IPS-NIHi7 (cell line): Measurements from ENCODE around the gene SNX20.

Experiments used
- DNase-seq: peaks from one replicate; pipeline ENCODE4 v3.0.0; 2012; ENCODE audit warnings: mixed read lengths; ENCODE audit errors: extremely low spot score

SNX20 gene

DNA sequence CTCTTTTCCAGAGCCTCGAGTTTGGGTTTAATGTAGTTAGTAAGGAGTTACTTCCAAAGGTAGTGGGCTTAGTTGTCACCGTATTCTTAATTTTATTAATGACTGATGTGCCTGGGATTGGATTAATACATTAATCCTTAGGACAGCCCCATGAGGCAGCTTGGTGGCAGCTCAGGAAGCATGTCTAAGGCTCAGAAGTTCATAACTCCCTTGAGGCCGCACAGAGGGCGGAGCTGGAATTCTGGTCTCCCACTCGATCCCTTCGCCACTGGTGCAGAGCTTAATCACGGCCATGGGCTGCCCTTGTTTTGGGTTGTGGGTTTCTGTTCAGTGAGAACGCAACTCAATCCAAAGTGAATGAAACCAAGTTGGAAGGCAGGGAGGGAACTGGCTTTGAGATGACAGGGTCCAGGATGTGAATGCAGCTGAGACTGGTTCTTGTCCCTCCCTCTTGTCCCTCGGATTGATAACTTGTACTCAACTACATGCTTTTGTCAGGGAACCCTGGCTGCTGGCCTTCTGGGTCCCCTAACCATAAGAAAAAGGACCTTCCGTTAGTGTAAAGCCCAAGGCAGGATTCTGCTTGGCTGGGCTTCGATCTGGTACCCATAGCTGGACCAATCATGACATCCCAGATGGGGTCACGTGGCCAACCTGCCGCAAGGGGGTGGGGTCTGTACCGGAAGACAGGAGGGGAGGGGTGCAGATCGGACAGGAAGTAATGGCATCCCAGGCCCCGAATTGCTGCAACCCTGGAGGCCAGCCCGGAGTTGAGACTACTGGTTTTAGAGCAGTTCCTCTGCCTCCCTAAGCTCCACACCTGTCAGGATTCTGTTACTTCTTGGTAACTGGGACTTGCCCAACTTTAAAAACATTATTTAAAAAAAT is 45.4 kb downstream of the SNX20 start:
- DNase-seq = peak; percentile 65

DNA sequence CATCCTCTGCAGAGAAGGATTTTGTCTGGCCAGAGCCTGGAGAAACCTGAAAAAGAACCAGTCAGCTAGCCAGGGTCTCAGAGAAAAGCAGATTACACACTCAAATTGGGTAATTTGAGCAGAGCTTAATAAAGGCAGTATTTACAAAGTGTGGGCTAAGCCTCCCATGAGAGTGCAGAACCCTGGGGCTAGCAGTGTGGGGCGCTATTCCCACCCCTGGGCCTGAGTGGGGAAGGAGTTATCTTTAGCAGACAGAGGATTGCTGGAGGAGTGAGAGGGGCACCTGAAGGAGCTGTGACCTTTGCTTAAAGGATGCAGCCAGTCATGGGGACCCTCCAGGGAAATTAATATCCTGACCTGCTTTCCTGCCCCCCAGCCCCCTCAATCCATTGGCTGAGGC is 46.2 kb downstream of the SNX20 start:
- no peak for DNase-seq

DNA sequence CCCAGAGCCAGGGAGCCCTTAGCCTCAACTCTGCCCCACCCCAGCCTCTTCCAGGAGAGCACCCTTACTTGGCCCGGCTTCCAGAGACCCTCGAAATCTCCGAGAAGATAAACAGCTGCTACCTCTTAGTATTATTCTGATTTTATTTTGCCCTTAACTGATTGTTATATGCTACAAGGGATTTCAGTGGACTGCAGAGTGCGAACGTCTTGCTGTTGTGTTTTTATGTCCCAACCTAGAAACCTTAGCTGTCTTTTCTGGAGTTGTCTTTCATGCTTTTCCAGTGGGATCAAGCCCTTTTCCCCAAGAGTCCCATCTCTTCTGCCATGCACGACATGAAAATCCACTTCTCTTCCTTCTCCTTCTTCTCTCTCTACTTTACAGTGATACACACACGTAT is 47.0 kb downstream of the SNX20 start:
- no peak for DNase-seq

DNA sequence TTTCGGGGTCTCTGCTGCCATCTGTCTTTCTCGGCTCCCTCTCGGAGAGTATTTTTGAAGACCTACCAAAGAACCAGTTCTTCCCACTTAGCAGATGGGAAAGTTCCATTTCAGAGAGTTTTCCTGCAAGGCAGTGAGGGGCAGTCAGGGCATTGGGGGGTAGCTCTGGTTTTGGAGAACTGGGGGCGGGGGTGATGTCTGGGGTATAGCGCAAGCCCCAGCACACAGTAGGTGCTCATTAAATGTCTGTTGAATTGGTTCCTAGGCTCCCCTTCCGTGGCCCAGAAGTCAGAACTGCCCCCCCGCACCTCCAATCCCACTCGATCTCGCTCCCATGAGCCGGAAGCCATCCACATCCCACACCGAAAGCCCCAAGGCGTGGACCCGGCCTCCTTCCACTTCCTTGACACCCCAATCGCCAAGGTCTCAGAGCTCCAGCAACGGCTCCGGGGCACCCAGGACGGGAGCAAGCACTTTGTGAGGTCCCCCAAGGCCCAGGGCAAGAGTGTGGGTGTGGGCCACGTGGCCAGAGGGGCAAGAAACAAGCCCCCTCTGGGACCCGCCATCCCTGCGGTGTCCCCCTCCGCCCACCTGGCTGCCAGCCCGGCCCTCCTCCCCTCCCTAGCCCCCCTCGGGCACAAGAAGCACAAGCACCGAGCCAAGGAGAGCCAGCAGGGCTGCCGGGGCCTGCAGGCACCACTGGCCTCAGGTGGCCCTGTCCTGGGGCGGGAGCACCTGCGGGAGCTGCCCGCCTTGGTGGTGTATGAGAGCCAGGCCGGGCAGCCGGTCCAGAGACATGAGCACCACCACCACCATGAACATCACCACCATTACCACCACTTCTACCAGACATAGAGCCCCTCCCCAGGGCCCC is 47.9 kb downstream of the SNX20 start:
- no peak for DNase-seq

DNA sequence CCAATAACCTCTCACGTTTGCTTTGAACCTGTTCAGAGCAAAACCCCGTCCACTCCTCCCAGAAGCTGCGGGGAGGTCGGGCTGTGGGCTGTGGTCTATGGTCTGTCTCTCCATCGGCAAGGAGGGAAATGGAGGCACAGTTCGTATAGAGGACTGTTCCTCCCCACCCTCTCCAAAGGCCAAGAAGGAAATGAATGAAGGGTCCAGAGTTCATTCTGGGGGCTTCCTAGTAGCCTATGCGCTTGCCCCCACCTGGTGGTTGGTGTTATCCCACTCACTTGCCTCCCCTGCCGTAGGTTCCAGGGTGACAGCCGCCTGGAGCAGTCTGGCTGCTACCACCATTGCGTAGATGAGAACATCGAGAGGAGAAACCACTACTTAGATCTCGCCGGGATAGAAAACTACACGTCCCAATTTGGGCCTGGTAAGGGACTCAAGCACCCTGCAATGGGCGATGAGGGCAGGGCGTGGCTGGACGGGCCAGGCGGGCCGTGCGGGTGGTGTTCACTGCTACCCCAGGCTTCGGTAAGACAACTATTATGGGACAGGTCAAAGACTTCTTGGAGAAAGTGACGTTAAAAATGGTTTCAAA is 49.0 kb downstream of the SNX20 start:
- DNase-seq = no peak

DNA sequence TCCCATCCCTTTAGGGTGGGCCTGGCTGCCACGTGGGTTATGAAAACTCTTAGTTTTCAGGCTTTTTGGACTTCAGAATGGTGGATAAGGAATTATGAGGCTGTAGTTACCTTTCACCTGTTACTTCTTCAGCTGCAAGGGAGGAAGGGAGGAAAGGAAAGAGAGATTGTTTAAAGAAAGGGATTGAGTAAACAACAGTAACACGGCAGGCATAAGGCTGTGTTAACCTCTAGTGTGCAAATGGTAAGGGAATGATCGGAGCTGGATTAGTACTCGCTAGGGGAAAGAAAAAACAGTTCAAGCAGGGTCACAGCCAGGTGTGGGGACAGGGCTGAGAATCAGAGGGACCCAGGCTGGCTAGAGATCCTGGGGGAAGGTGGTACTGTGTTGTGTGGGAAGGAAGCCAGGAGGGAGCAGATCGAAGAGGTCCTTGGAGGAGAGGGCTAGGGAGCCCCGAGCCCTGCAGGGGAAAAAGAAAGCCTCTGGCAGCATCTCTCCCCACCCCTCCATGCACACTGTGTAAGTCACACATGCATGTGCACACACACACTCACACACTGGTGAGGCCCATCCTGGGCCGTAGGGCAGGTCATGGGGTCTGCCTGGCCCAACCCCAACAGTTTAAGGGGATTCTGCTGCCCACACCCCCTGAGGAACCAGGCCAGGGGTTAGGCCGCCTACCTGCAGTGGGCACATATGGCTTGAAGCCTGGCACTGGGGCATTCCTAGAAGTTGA is 49.7 kb downstream of the SNX20 start:
- DNase-seq = no peak

GRCh38 chr16:50630394-50631020 is 50.6 kb downstream of the SNX20 start:
- DNase-seq = no peak

DNA sequence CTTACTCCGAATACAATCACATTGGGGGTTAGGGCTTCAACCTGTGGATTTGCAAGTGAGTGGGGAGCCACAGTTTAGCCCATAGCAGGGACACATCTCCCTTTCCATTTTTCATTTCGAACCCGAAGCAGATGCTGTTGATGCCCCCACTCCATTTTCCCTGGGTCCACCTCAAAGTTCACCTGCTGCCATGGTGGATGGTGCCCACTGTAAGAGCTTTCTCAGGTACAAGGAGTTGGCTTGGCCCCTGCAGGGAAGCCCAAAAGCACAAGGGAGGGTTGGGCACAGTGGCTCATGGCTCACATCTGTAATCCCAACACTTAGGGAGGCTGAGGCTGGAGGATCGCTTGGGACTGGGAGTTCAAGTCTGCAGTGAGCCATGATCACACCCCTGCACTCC is 51.8 kb downstream of the SNX20 start:
- no peak for DNase-seq

- DNase-seq = no peak
These were observed 52.8 kb downstream of the SNX20 start for GRCh38 chr16:50628156-50628802.

DNA sequence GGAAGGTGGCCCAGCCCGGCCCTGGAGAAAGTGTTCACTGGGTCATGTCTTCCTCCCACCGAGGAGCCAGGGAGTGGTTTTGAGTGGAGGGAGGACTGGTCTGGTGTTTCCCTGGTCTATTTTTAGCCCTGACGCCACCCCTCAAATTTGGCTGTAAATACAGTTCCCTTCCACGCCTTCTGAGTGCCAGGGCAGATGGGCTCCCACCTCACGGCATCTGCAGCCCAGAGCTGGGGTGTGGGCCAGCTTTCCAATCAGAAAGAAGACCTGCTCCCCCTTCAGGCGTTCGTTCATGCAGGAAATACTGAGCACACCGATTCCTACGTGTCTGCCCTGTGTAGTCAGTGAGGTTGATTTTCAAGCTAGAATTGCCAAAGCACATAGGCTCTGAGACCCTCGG is 53.7 kb downstream of the SNX20 start:
- DNase-seq = peak; percentile 54

- DNase-seq = no peak
These were observed 54.2 kb downstream of the SNX20 start for GRCh38 chr16:50626868-50627267.

- DNase-seq = no peak
These were observed 55.7 kb downstream of the SNX20 start for GRCh38 chr16:50625374-50625773.

DNA sequence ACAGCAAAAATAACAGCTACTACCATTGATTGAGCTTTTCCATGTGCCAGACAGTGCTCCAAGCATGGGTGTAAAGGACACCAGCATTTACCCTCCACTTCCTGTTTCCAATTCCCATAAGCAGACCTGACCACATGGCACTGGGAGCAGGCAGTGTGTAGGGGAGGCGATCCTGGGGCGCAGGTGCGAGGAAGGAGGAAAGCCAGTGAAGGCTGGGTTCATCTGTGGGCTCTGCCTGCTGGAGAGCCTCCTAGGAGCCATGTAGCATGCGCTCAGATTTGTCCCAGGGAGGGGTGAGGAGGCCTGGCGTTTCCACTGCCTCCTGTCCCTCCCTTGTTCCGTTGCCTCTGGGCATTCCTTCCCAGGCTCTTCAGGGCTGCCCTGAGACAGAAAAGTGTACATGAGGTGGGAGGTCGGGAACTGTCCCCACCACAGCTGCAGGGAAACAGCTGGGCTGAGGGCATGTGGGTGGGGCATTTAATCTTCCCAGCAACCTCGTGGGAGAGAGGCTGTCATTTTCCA is 56.6 kb downstream of the SNX20 start:
- no peak for DNase-seq

DNA sequence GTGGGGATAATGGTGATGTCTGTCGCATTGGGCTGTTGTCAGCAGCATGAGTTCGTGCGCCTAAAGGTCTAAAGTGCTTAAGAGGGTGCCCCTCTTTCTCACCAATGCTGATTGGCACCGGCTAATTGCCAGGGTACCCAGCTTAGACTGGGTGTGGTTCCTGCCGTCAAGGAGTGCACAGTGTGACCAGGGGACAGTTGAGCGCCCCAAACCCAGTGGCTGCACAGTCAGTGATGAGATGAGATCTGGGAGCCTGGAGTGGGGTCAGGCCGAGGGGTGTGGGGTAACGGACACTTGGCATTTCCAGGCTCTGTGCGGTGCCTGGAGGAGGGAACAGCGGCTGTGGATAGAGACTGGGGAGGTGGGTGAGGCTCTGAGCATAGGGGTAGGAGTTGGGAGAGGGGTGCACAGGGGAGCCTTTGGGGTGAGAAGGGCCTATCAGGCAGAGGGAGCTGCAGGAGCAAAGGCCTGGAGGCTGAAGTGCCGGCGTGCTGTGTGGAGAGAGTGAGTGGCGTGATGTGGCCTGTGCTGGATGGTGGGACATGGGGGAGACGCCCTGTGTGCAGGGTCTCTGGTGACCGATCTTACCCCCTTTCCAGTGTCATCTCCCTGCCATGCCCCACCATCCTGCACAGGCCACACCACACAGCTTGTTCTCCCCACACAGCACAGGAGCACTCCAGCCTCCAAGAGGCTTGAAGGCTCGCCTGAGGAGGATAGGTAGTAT is 58.3 kb downstream of the SNX20 start:
- no peak for DNase-seq

GRCh38 chr16:50622029-50622428 is 59.1 kb downstream of the SNX20 start:
- no peak for DNase-seq
